Mucosa of descending colon (tissue), 3 donors: ENCODE results near the gene PSMD2. TPM values are rescaled to one million over a fixed set of nuclear protein-coding genes. Genes with fewer than 3 reads are reported as not detected.

Experiments
- ATAC-seq: fragments of 200-7000 bp; cut with Tn5 transposase; one replicate; pipeline ENCODE4 v1.9.1; 2020; ENCODE audit warnings: mild to moderate bottlenecking, moderate library complexity
- DNase-seq, 3 donors: peaks; one replicate each; pipeline ENCODE4 v3.0.0-alpha.2; 2020
- H3K36me3 ChIP-seq: fragments of 200-600 bp; one replicate; pipeline ENCODE4 v1.8.0; 2021; ENCODE audit warnings: low read depth, mild to moderate bottlenecking
- H3K4me1 ChIP-seq: fragments of 200-600 bp; one replicate; pipeline ENCODE4 v1.8.0; 2021; ENCODE audit warnings: low read depth, mild to moderate bottlenecking
- H3K4me3 ChIP-seq: fragments of 200-600 bp; one replicate; pipeline ENCODE4 v1.8.0; 2021; ENCODE audit warnings: mild to moderate bottlenecking
- H3K9me3 ChIP-seq: fragments of 200-600 bp; one replicate; pipeline ENCODE4 v1.8.0; 2021; ENCODE audit warnings: mild to moderate bottlenecking
- intact Hi-C, 2 donors: fragments of 100-400 bp; cut with DNase I in 1 of 2; cut with micrococcal nuclease in 1 of 2; formaldehyde crosslinking; loops; one replicate each; pipeline versions ENCODE4 v1.11.0 to v1.11.1; 2022; cut with DNase I, micrococcal nuclease
- total RNA-seq, 3 donors: library from RNA; stranded (reverse); fragmentation: NEBNext Ultra II Directional in 2 of 3; extraction: Animal tissue kit (Norgen Biotek cat#: 25700) in 2 of 3; gene quantifications; one replicate each; pipeline versions ENCODE4 v1.2.1 to v1.2.4, GENCODE V29; 2021 to 2023
- TF ChIP-seq, protein P1 (sequence below): fragments of 200-600 bp; IDR thresholded peaks from one replicate; pipeline ENCODE4 v1.8.0; 2022; ENCODE audit warnings: antibody characterized with exemption, mild to moderate bottlenecking
- donor health status: DM: no; HTN: no; CAD: no; lungs with moderate emphysema.
- donor health status: DM: no; HTN: no; CAD: no.
- donor health status: DM: no; HTN: yes; CAD: no.

Gene PSMD2
- total RNA-seq, 3 donors from 2014 or later: 160 to 223 (median 176) TPM

DNA sequence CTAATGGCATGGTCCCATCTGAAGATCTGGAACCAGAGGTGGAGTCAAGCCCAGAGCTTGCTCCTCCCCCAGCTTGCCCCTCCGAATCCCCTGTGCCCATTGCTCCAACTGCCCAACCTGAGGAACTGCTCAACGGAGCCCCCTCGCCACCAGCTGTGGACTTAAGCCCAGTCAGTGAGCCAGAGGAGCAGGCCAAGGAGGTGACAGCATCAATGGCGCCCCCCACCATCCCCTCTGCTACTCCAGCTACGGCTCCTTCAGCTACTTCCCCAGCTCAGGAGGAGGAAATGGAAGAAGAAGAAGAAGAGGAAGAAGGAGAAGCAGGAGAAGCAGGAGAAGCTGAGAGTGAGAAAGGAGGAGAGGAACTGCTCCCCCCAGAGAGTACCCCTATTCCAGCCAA is 22.6 kb downstream of the PSMD2 start:
- intact Hi-C loops: no loop called here
- H3K4me1 ChIP-seq: peaks cover 32% of the 10 kb centered on the region
- TF ChIP-seq, protein P1, sequence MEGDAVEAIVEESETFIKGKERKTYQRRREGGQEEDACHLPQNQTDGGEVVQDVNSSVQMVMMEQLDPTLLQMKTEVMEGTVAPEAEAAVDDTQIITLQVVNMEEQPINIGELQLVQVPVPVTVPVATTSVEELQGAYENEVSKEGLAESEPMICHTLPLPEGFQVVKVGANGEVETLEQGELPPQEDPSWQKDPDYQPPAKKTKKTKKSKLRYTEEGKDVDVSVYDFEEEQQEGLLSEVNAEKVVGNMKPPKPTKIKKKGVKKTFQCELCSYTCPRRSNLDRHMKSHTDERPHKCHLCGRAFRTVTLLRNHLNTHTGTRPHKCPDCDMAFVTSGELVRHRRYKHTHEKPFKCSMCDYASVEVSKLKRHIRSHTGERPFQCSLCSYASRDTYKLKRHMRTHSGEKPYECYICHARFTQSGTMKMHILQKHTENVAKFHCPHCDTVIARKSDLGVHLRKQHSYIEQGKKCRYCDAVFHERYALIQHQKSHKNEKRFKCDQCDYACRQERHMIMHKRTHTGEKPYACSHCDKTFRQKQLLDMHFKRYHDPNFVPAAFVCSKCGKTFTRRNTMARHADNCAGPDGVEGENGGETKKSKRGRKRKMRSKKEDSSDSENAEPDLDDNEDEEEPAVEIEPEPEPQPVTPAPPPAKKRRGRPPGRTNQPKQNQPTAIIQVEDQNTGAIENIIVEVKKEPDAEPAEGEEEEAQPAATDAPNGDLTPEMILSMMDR: no peak
- H3K36me3 ChIP-seq: peaks cover 45% of the 10 kb centered on the region
- DNase-seq (no peak), ATAC-seq (no peak)
- H3K9me3 ChIP-seq: no peaks in the 10 kb centered on the region
- H3K4me3 ChIP-seq: no peak overlapping the region

DNA sequence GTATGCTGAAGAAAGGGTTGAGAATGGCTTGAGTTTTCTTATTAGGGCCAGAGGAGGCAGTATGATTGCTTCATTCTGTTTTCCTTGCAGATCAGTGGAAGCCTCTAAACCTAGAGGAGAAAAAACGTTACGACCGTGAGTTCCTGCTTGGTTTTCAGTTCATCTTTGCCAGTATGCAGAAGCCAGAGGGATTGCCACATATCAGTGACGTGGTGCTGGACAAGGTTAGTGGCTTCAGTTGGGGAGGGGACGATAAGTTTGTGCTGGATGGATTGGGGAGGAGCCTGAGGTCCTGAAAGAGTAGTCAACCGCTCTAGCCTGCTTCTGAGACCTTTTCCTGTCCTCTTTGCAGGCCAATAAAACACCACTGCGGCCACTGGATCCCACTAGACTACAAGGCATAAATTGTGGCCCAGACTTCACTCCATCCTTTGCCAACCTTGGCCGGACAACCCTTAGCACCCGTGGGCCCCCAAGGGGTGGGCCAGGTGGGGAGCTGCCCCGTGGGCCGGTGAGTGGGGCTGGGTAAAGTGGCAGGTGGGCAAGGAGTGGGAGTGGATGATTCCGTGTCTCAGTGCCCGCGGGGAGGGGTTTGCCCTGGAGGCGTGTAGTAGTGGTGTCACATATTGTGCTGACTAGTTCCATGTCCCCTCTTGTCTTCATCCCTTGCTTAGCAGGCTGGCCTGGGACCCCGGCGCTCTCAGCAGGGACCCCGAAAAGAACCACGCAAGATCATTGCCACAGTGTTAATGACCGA is 23.9 kb downstream of the PSMD2 start:
- intact Hi-C loops: no loop called here

DNA sequence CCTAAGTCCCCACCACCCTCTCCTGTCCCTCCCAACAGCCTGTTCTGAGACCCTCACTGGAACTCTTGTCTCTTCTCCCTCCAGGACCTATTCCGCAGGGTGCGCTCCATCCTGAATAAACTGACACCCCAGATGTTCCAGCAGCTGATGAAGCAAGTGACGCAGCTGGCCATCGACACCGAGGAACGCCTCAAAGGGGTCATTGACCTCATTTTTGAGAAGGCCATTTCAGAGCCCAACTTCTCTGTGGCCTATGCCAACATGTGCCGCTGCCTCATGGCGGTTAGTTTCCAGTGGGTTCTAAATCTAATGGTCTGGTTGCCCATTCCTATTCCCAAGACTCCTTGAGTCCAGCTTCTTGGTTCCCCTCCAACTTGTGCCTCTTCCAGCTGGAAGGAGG is 24.7 kb downstream of the PSMD2 start:
- DNase-seq (no peak), ATAC-seq (no peak)
- intact Hi-C loops: no loop called here
- Histone ChIP-seq H3K9me3 (no peaks in the 10 kb centered on the region), H3K4me3 (no peak overlapping the region), H3K36me3 (peaks cover 61% of the 10 kb centered on the region), H3K4me1 (peaks cover 15% of the 10 kb centered on the region)
- TF ChIP-seq, protein P1: no peak

More for the DNA sequence above, 23.9 kb downstream of the PSMD2 start:
- no peak overlapping the region for H3K4me3 ChIP-seq
- peaks cover 22% of the 10 kb centered on the region for H3K4me1 ChIP-seq
- TF ChIP-seq, protein P1: no peak
- ATAC-seq (no peak), DNase-seq (no peak)
- H3K36me3 ChIP-seq: peaks cover 58% of the 10 kb centered on the region
- no peaks in the 10 kb centered on the region for H3K9me3 ChIP-seq

DNA sequence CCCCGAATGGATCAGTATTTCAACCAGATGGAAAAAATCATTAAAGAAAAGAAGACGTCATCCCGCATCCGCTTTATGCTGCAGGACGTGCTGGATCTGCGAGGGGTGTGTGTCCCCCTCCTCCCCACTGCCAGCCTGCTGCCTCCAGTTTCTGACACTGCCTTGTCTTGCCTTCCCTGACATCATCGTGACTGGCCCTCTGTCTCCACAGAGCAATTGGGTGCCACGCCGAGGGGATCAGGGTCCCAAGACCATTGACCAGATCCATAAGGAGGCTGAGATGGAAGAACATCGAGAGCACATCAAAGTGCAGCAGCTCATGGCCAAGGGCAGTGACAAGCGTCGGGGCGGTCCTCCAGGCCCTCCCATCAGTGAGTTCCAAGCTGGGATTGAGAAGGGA is 26.2 kb downstream of the PSMD2 start:
- ATAC-seq (no peak), DNase-seq (no peak)
- Histone ChIP-seq H3K36me3 (peaks cover 72% of the 10 kb centered on the region), H3K4me1 (peaks cover 3% of the 10 kb centered on the region), H3K4me3 (no peak overlapping the region), H3K9me3 (no peaks in the 10 kb centered on the region)
- intact Hi-C loops: no loop called here
- TF ChIP-seq, protein P1: no peak

DNA sequence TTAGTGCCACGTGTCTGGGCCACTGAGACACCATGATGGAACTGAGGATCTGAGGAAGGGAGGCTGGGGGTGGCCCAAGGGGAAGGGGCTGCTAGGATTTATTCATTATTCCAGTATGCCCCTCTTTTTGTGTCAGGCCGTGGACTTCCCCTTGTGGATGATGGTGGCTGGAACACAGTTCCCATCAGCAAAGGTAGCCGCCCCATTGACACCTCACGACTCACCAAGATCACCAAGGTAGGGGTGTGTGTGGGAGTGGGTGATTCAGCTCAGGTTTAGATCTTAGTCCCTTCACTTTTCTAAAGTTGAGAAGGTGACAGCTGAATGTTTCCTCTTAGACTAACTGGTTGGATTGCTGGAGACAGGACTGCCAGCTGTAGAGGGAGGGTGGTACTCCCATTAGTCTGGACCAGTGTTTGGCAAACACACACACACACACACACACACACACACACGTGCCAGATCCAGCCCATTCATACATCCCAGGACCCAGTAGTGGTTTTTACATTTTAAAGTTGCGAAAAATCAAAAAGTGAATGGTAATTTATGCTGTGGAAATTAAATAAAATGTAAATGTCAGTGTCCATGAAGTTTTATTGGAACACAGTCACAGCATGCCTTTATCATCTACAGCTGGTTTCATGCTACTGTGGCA is 26.8 kb downstream of the PSMD2 start:
- DNase-seq: no peak
- no peak for ATAC-seq
- TF ChIP-seq, protein P1: no peak
- no peaks in the 10 kb centered on the region for H3K9me3 ChIP-seq
- no peak overlapping the region for H3K4me3 ChIP-seq
- intact Hi-C loops: no loop called here
- peaks cover 74% of the 10 kb centered on the region for H3K36me3 ChIP-seq
- no peaks in the 10 kb centered on the region for H3K4me1 ChIP-seq
